ENCODE measurements around the gene NUP58. TPM values are rescaled to one million over a fixed set of nuclear protein-coding genes. Genes with fewer than 3 reads are reported as not detected.

The NUP58 gene
- total and polyA plus RNA-seq, 10 of the 15 experiments (the other 5 are each of a cell fraction or from before 2014, with no cell fraction given), result 12.1 to 78.0 (median 48.9) TPM

DNA sequence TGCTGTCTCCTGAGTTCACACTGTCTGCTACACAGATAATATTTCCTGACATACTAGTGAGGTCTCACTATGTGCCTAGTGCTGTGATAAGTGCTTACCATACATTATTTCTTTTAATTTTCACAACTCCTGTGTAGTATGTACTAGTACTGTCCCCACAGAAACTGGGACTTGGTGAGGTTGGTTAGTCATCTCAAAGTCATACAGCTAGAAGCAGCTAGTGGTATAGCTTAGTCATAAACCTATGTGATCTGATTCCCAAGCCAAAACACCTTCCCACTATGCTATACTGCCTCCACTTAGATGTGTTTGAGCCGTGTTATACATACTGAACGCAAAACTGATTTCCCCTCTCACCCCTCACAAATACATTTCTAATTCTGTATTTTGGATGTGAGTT lies 24.7 kb upstream of the NUP58 start:
- ATAC-seq (peak; percentile 61), FAIRE-seq (peak; percentile 31), DNase-seq (ENCODE audit: low read depth, low spot score) (no peak)
- 21% methylated on average over 2 of the region's 2 CpGs for WGBS (ENCODE audit: insufficient coverage, insufficient replicate concordance, low lambda C conversion rate, missing lambda C conversion rate)
- Histone ChIP-seq H3K4me2 (ENCODE audit: control insufficient read depth, insufficient read depth) (no peak overlapping the region), H3K27me3 (replicated peaks in 1 of 2; ENCODE audit: control insufficient read depth in 2 of 2, insufficient read depth in 2 of 2, low read length in 1 of 2) (no peaks in the 10 kb centered on the region), H4K20me1 (ENCODE audit: control insufficient read depth, insufficient read depth) (no peaks in the 10 kb centered on the region; the same call in 1 of the 2 replicates), H3K36me3 (ENCODE audit: control insufficient read depth in 2 of 2, insufficient read depth in 2 of 2, low read length in 1 of 2) (peaks cover 0 to 2% of the 10 kb centered on the region in 2 experiments; a peak in 2 of 4 replicates), H3K4me1 (ENCODE audit: control insufficient read depth, insufficient read depth, low read length) (peaks cover 6% of the 10 kb centered on the region; the same call in 1 of the 2 replicates), H3K79me2 (ENCODE audit: control insufficient read depth, insufficient read depth, low read length) (no peaks in the 10 kb centered on the region), H3K4me3 (no peak overlapping the region), H3K9ac (ENCODE audit: control insufficient read depth, insufficient read depth, low read length) (no peak overlapping the region), H3K27ac (ENCODE audit: control insufficient read depth, insufficient read depth) (no peak overlapping the region), H2AFZ (ENCODE audit: control insufficient read depth, low read depth, low read length) (no peak overlapping the region), H3K9me3 (replicated peaks; ENCODE audit: control insufficient read depth, insufficient read depth, low read length) (no peaks in the 10 kb centered on the region)
- in situ Hi-C loops (cut with MboI) (no loop called here), intact Hi-C loops (cut with micrococcal nuclease; ENCODE audit: unreplicated experiment) (no loop called here)
- SMC1A ChIA-PET (ENCODE audit: uncharacterized antibody, unreplicated experiment), result interaction anchor here (3.4 kb wide), 1 partner anchor 8 kb away, joined by 20 read pairs; no protein-coding TSS in a partner anchor
- no TSS peak for BruUV-seq (replicated peaks)
- POLR2A ChIA-PET, result no interaction called here
- RAD21 ChIA-PET (ENCODE audit: unreplicated experiment), result interaction anchor here (1.3 kb wide), 1 partner anchor 10 kb away, joined by 3 read pairs; no protein-coding TSS in a partner anchor
- TF ChIP-seq NR2C1 (IDR thresholded peaks at IDR 0.05) (no peak), MEF2A (IDR thresholded peaks at IDR 0.05; ENCODE audit: insufficient read depth, low read depth, low read length) (no peak), YY1 (IDR thresholded peaks at IDR 0.05; ENCODE audit: low read depth, low read length) (no peak), CREB1 (IDR thresholded peaks at IDR 0.05; ENCODE audit: low read depth) (no peak), FOS (IDR thresholded peaks at IDR 0.05; ENCODE audit: borderline replicate concordance, extremely low read depth, insufficient read length) (no peak), RFX5 (IDR thresholded peaks at IDR 0.05; ENCODE audit: low read depth, low read length) (no peak)
- CTCF ChIA-PET, result interaction anchor here (1.0 to 2.8 kb wide), 4 partner anchors 10 to 99 kb away, joined by 3 to 13 read pairs (median 4); partner anchors contain the start of gene MTMR6

DNA sequence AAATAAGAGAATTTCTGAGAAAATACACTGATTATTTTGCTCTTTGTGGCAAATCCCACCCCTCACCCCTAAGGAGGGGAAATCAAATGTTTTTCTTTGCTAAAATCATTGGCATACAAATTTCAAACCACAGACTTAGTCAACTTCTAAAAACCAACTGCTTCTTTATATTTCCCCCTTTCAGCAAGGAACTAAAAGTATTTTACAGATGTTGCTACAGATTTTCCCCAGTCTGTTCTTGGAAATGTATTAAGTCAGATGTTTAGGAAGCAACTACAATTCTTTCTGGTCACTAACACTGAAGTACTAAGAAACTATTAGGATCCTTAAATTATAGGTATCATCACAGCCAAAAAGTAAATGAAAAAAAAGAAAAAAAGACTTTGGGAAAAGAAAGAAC lies 21.0 kb upstream of the NUP58 start:
- Histone ChIP-seq H3K9me3 (replicated peaks; ENCODE audit: control insufficient read depth, insufficient read depth, low read length) (no peaks in the 10 kb centered on the region), H3K4me2 (ENCODE audit: control insufficient read depth, insufficient read depth) (no peak overlapping the region), H3K4me1 (ENCODE audit: control insufficient read depth, insufficient read depth, low read length) (peaks cover 12% of the 10 kb centered on the region), H3K79me2 (ENCODE audit: control insufficient read depth, insufficient read depth, low read length) (peaks cover 4% of the 10 kb centered on the region), H3K27ac (ENCODE audit: control insufficient read depth, insufficient read depth) (no peak overlapping the region), H2AFZ (ENCODE audit: control insufficient read depth, low read depth, low read length) (no peak overlapping the region), H3K27me3 (replicated peaks in 1 of 2; ENCODE audit: control insufficient read depth in 2 of 2, insufficient read depth in 2 of 2, low read length in 1 of 2) (no peaks in the 10 kb centered on the region), H3K36me3 (ENCODE audit: control insufficient read depth in 2 of 2, insufficient read depth in 2 of 2, low read length in 1 of 2) (no peaks in the 10 kb centered on the region), H4K20me1 (ENCODE audit: control insufficient read depth, insufficient read depth) (no peaks in the 10 kb centered on the region; the same call in 1 of the 2 replicates), H3K4me3 (no peak overlapping the region), H3K9ac (ENCODE audit: control insufficient read depth, insufficient read depth, low read length) (no peak overlapping the region)
- ChIA-PET POLR2A (no interaction called here), CTCF (no interaction called here), SMC1A (ENCODE audit: uncharacterized antibody, unreplicated experiment) (interaction anchor here (1.2 kb wide), 1 partner anchor 60 kb away, joined by 3 read pairs; no protein-coding TSS in a partner anchor), RAD21 (ENCODE audit: unreplicated experiment) (no interaction called here)
- DNase-seq (ENCODE audit: low read depth, low spot score) (no peak), ATAC-seq (no peak), FAIRE-seq (no peak)
- intact Hi-C loops (cut with micrococcal nuclease; ENCODE audit: unreplicated experiment) (loop anchor here (10.0 kb wide), 1 partner anchor 356 kb away; a partner anchor contains a TSS), in situ Hi-C loops (cut with MboI) (no loop called here)
- no peak for TF ChIP-seq TBL1XR1 (IDR thresholded peaks at IDR 0.05; ENCODE audit: low read depth, low read length)
- BruUV-seq (replicated peaks), result no TSS peak

Measured in GM12878 (cell line).